Inflammatory macrophage (primary cell): Measurements from ENCODE around the gene C17orf50.
A peak's percentile ranks its signal among the peaks of the same experiment; 100 is the strongest.
"Not testable (repeated sequence)": the region's sequence is repeated elsewhere in the genome, so short reads cannot be mapped to it uniquely, and the experiment has no call there.

ENCODE experiments used
- DNase-seq, 2 donors: peaks; one replicate each; pipeline ENCODE4 v3.0.0-alpha.2; 2020 to 2022

C17orf50 gene

GRCh38 chr17:35734396-35734795 is 26.3 kb upstream of the C17orf50 start:
- DNase-seq: no peak

GRCh38 chr17:35735036-35735805 is 25.5 kb upstream of the C17orf50 start:
- DNase-seq: no peak

GRCh38 chr17:35736236-35736635 is 24.5 kb upstream of the C17orf50 start:
- DNase-seq: no peak

GRCh38 chr17:35738519-35739133 is 22.1 kb upstream of the C17orf50 start:
- DNase-seq: no peak

- DNase-seq: no peak
These were observed 20.5 kb upstream of the C17orf50 start for GRCh38 chr17:35740216-35740615.

- no peak for DNase-seq
These were observed 19.4 kb upstream of the C17orf50 start for GRCh38 chr17:35740997-35741931.

GRCh38 chr17:35742496-35742895 is 18.2 kb upstream of the C17orf50 start:
- no peak for DNase-seq

- no peak for DNase-seq
These were observed 17.7 kb upstream of the C17orf50 start for GRCh38 chr17:35742896-35743477.

- peak; percentile 36 to 67 for DNase-seq
These were observed 16.9 kb upstream of the C17orf50 start for GRCh38 chr17:35743626-35744328.

- no peak for DNase-seq
These were observed 15.9 kb upstream of the C17orf50 start for GRCh38 chr17:35744830-35745229.

GRCh38 chr17:35745246-35745645 is 15.4 kb upstream of the C17orf50 start:
- no peak for DNase-seq

- DNase-seq: no peak
These were observed 14.9 kb upstream of the C17orf50 start for GRCh38 chr17:35745749-35746320.

- peak; percentile 66 to 79 for DNase-seq
These were observed 13.1 kb upstream of the C17orf50 start for GRCh38 chr17:35747540-35748017.

- no peak for DNase-seq
These were observed 12.3 kb upstream of the C17orf50 start for GRCh38 chr17:35748341-35748841.

- no peak for DNase-seq
These were observed 11.7 kb upstream of the C17orf50 start for GRCh38 chr17:35748979-35749378.

- no peak for DNase-seq
These were observed 10.9 kb upstream of the C17orf50 start for GRCh38 chr17:35749560-35750412.

- DNase-seq: peak in 1 of 2 donors; percentile 14
These were observed 9.9 kb upstream of the C17orf50 start for GRCh38 chr17:35750526-35751395.

- DNase-seq: not testable (repeated sequence)
These were observed 9.1 kb upstream of the C17orf50 start for GRCh38 chr17:35751541-35751940.

- no peak for DNase-seq
These were observed 8.2 kb upstream of the C17orf50 start for GRCh38 chr17:35752471-35752870.
